DMS 273 (cell line): Measurements from ENCODE around the gene PTPRN.

Source experiments
- DNase-seq: peaks from one replicate; lab custom pipeline; 2025; ENCODE audit not compliant: unreplicated experiment; lab: John Stamatoyannopoulos, UW

The PTPRN gene

DNA sequence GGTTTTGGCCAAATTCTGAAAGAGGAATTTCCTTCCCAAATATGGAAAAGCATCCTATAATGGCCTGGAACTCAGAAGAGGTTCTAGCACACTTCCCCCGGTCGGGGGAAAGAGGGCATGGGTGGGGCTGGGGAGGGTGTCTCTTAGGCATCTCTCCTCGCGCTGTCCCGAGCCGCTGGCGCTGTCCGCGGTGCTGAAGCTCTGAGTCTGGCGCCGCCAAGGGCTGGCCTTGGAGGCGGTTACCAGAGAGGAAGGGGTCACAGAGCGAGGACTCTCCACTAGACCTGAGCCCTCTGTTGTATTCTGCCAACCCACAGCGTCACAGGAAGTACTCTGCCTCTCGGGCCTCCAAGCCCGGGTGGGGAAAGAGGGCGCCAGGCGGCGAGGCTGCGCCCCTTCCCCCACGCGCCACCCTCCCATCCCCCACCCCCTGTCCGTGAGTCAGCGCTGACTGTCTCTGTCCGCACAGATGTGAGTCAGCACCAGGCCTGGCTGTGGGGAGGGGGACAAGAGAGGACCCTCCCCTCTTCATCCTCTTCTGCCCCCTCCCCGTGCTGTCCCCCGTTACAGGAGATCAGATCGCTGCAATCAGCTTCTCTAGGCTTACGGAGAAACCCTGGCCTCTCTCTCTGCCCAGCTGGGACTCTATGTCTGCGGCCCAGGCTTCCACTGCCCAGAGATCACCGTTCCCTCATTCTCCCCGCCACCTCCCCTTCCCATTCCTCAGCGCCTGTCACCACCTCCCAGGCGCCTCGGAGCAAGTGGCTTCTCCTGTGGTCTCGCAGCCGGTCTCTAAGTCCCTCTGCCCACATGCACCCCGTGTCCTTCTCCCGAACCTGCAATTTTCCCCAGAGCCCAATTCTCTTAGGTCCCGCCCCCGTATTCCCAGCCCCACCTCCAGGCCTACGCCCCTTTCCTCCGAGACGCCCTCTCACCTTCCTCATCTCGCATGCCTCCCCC is 779 bp downstream of the PTPRN start:
- DNase-seq: peak; percentile 90

GRCh38 chr2:219306047-219306446 is 3.2 kb downstream of the PTPRN start:
- DNase-seq: no peak

DNA sequence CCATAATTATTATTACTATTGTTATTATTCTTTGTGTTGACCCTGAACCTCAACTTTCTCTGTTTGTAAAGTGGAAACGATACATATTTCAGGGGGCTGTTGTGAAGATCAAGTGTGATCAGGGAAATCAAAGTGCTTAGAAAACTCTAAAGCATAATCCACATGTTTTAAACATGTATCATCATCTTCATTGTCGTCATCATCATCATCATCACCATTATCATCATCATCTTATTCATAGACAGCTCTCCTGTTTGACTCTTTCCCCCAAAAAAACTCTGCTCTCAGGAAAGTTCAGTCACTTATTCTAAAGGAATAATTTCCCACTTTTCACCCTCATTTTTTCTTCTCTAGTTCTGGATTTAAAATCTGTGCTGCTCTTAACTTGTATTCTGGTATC is 5.0 kb downstream of the PTPRN start:
- no peak for DNase-seq

DNA sequence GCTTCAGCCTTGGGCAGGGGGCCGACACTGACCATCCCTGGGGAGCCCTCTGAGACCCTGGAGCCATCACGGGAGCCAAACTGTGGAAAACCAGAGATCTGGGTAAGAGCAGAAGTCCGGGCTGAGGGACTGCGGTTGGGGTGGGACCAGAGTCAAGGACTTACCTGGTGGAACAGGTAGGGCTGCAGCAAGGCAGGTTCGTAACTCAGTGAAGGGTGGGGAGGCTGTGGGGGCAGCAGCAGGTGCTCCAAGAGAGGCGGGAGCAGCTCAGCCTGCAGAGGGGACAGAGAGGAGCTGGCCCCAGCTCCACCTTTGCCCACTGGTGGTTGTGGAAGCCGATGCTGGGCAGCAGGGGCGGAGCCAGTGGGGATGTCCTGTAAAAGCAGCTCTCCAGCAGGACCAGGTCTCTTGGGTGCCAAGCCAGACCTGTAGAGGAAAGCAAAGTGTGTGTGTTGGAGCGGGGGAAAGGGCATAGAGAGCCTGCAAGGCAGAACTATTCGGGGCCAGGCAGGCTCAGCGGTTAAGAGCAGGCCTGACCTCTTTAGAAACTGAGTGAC is 6.7 kb downstream of the PTPRN start:
- no peak for DNase-seq

GRCh38 chr2:219300022-219300421 is 9.2 kb downstream of the PTPRN start:
- DNase-seq: no peak

DNA sequence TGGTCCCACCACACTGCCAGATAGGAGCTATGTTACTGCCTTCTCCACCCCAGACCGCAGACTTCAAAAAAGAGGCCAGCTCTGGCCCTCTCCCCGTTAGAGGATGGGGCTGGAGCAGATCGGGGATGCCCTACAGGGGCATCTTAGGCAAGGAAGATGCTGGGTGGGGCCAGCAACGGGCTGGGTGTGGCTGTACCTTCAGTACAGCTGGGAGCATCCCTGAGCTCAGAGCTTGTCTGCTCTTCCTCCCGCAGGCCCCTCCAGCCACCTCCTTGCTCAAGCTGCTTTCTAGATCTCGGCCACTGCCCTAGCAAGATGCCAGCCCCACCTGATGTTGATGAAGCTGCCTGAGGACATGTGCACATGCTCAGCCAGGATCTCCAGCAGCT is 9.8 kb downstream of the PTPRN start:
- no peak for DNase-seq

DNA sequence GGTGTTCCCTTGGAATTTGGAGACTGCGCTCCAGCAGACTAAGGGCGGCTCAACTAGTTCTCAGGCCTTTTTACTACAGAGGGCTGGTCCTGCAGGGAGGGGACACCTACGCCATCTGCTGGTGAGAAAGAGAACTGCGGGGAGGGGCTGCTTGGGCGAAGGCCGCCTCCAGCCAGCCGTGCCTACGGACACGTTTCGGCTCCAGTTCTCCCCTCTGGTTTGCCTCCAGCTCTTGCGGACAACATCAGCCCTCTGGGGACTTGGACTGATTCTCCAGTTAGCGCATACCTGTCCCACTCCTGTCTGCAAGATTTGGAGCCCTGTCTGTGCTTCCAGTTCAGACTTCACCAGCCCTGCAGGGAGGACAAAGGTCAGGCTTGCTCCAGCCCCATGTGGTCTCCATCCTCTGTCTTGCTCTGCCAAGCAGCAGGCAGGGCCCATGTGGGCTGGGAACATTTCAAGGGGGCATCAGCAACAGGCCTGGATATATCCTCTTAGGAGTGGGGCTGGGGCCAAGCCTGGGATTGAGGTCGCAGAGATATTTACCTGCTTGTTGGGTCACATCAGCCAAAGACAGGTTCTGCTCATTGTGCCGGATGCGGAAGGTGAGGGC is 10.3 kb downstream of the PTPRN start:
- DNase-seq: peak; percentile 90

- peak; percentile 51 for DNase-seq
Measured at GRCh38 chr2:219297766-219298456, 11.3 kb downstream of the PTPRN start.

DNA sequence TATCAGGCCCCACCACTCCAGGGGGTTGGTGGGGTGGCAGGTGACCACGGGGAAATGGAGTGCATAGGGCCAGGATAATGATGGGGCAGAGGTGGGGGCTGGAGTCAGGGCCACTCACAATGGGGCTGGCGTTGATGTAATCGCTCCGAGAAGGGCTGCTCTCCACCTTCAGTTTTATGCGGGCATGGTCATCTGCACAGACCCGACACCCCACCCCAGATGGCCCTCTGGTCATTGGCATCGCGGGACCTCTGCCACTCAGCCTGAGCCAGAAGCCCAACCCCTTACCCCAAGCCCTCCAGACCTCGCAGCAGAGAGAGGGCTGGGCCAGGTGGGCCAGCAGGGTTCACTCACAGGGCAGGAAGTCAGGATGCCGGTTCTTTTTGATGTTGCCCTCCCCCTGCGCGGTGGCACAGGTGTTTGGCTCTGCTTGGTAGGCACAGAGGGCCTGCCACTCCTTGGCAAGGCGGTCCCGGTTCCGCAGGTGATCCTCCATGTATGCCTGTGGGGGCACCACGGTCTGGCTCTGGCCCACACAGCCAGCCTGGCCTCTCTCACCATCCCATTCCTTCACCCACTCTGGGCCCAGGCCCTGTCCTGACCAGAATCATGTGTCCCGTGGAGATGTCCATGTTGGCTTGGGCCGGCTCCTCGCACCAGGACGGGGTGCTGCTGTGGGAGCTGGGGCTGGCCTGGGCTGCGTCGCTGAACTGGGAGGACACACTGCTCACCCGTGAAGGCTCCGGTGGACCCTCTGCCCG is 12.4 kb downstream of the PTPRN start:
- DNase-seq: no peak

GRCh38 chr2:219296142-219296541 is 13.1 kb downstream of the PTPRN start:
- DNase-seq: no peak

DNA sequence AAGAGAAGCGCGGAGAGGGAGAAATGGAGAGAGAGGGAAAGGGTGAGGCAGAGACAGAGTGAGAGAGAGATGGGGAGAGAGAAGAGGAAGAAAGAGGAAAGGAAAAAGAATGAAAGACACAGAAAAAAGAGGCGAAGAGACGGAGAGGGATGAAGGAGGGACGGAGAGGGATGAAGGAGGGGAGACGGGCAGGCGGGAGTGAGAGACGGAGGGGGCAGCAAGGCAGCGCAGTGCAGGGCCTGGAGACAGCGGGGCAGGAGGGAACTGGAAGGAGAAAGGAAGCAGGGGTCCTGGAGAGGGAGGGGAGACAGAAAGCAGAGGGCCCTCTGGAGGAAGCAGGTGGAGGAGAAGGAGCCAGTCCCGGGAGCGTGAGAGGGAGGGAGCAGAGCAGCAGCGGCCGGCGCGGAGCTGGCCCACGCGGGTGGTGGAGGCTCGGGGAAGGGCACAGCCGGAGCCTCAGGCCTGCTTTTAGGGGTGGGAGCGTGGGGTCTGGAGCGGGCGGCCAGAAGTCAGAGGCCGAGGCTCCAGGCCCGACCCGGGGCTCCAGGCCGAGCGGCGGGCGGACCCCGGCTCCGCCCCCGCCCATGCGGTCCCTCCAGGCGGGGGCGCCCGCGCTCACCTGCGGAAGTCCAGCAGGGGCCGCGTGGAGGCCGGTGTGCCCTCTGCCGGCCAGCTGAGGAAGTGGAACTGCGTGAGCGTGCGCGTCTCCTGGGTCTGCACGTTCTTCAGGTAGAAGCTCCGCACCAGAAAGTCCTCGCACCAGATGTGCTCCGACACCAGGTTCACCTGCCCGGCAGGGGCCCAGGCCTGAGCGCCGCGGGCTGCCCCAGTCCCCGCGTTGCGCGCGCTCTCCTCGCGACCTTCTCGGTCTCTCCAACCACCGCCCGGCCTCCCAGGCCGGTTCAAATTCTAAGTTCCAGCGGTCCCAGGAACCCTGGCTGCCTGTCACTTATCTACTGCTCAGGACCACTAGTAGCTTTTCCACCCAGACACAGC is 14.5 kb downstream of the PTPRN start:
- DNase-seq: peak; percentile 93

DNA sequence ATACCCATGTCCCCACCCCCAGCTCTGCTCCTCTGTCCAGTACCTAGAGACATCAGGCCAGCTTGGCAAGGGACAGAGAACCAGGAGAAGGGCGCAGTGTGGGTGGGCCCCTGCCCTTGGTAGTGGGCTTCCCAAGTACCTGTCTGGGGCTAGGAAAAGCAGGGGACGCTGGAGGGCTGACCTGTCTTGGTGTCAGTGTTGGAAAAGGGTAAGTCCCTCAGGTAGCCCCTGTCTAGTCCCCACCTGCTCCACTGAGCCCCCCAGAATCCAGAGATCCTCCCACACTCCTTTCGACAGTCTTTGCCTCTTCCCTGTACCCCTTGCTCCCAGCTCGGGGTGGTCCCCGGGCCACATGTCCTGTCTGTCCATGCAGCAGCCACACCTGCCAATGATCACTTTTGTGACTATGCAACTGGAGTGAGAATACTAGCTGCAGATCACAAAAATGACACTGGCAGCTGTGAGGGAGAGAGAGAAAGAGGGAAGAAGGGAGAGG is 15.4 kb downstream of the PTPRN start:
- no peak for DNase-seq

DNA sequence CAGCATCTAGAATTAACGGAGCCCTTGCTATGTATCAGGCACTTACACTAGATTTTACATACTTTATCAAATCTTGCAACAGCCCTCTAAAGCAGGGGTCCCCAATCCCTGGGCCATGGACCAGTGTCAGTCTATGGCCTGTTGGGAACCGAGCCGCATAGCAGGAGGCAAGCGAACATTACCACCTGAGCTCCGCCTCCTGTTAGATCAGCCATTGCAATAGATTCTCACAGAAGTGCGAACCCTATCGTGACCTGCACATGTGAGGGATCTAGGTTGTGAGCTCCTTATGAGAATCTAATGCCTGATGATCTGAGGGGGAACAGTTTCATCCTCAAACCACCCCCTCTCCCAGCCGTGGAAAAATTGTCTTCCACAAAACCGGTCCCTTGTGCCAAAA is 16.6 kb downstream of the PTPRN start:
- no peak for DNase-seq

GRCh38 chr2:219291910-219292490 is 17.2 kb downstream of the PTPRN start:
- DNase-seq: no peak

- DNase-seq: no peak
Measured at GRCh38 chr2:219291394-219291793, 17.8 kb downstream of the PTPRN start.

DNA sequence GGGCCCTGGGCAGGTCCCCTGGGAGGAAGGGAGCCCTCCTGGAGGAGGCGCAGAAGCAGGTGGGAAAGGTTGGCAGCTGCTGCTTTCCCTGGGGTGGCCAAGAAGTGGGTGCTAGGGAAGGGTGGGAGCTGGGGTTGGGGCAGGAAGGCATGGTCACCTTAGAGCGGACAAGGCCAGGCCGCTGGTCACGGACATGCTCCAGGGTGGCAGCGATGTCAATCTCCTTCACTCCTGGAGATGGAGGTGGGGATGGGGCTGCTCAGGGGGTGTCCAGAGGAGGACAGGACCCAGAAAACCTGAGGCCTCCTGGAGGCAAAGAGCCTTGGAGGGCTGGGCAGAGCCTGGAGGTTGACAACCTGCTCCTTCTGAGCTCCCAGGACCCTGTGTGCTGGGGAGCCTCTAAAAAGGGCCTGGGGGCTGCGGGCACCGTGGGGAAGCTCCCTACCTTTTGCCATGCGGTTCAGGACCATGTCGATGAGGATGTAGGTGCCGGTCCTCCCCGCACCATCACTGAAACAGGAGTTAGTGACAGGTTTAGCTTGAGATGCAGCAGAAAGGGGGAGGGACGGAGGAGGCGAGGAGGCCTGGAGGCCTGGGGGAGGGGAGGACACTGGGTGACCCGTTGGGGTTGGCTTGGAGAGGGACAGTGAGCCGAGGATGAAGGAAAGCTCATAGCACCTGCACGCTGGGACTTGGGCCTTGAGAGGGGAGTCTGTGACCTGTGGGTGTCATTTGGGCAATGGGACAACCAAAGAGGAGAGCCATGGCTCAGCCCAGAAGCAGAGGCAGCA is 18.6 kb downstream of the PTPRN start:
- no peak for DNase-seq

DNA sequence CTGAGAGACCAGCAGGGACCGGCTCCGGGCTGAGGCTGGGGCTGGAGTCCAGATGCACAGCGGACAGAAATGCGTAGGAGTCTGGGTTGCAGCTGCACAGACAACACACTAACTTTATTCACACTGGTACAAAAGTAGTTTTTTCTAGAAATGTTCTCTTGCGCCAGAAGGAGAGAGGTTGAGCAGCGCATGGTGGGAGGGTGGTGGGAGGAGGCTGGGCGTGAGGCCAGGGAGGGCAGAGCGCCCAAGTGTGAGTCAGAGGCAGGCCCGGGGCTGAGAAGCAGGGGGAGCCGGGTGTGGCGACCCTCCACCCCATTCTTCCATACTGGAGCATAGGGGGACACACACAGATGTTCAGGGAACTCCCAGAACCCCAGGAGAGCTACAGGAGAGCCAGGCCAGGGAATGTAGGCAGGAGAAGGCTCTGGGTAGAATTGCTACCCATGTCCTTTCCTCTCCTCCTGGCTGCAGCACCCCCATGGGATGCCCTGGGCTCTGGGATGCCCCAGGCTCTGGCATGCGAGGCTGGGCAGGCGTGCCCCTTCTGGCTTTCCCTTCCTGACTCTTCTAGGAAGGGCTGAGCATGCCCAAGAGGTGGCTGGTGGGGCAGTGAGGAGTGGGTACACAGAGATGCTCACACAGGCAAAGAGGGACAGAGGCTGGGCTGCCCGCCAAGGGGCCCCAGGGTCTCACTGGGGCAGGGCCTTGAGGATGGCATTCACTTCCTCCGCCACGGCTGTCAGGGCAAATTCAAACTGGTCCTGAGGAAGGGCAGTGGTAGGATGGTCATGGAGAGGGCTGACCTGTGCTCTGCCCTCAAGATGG is 19.5 kb downstream of the PTPRN start:
- peak; percentile 93 for DNase-seq

DNA sequence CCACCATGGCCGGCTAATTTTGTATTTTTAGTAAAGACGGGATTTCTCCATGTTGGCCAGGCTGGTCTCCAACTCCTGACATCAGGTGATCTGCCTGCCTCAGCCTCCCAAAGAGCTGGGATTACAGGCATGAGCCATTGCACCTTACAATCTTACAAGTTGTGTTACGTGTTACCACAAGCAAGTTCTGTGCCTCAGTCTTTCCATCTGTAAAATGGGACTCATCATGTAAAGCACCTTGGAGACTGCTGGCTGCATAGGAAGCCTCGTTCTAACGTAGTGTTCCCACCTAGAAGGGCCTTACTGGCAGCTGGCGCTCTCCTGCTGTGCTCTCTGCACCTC is 20.0 kb downstream of the PTPRN start:
- DNase-seq: no peak
